DMS53 treated with DMSO at 0.1 percent for 48 hours (cell line): Measurements from ENCODE around the gene SMC3.

ENCODE experiments used
- DNase-seq: peaks from one replicate; lab custom pipeline; 2025; ENCODE audit not compliant: unreplicated experiment; lab: John Stamatoyannopoulos, UW

The SMC3 gene

DNA sequence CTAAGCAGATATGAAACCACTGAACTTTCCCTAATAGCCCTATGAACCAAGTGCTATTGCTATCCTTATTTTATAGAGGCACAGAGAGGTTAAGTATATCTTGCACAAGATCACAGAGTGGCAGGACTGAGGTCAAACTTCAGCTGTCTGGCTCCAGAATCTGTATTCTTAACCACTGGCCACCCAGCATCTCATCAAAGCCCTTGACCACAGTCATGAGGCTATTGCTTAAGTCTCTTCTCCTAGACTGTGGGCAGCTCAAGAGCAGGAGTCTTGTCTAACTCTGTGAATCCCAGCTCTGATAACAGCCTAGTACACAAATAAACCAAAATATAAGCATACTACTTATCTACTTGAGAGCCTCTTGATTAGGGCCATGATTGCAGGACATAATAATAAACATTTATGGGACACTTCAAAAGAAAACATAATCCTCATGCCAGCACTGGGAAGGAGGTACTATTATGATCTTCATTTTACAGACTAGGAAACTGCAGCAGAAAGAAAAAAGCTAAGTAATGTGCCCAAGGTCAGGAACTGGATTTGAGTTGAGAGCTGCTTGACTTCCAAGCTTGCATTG, 22.4 kb upstream of the SMC3 start:
- DNase-seq = no peak

DNA sequence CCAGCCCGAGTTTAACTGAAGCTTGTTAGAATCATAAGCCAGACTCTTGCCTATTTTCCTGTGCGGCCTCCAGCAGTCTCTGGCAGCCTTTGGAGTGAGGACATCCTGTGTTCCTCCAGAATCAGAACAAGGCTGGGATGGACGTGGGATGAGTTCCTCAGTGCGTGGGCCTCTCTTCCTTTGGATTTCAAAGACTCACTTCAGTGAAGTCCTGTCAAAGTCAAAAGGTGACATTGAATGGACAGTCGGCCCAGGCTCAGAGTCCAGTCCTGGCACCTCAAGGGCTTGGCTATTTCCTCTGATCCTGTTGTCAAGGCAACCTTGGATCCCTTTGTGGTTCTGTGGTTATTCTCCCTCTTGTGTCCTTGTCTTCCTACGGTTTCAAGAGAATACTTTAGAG, 21.4 kb upstream of the SMC3 start:
- DNase-seq = no peak

DNA sequence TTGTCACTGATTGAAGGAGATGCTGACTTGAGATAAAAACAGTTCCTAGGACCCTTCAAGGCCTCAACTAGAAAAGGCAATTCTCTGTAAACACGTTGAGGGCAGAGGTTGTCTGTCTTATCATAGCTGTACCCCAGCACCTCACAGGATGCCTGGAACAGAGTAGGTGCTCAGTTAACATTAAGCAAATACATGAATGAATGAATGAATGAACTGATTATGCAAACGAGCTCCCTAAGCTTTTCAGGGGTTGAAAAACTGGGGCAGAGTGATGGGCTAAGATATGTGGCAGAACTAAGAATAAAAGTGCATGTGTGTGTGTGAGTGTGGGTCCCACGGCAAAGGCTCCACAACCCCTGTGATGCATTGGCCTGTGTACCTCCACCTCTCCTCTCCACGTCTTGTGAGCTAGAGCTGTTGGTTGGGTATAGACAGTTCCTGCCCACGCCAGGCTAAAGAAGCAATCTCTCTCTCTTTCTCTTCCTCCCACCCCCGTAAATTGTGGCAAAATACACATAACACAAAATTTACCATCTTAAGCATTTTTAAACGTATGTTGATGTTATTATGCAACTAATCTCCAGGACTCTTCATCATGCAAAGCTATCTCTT, 20.9 kb upstream of the SMC3 start:
- no peak for DNase-seq

DNA sequence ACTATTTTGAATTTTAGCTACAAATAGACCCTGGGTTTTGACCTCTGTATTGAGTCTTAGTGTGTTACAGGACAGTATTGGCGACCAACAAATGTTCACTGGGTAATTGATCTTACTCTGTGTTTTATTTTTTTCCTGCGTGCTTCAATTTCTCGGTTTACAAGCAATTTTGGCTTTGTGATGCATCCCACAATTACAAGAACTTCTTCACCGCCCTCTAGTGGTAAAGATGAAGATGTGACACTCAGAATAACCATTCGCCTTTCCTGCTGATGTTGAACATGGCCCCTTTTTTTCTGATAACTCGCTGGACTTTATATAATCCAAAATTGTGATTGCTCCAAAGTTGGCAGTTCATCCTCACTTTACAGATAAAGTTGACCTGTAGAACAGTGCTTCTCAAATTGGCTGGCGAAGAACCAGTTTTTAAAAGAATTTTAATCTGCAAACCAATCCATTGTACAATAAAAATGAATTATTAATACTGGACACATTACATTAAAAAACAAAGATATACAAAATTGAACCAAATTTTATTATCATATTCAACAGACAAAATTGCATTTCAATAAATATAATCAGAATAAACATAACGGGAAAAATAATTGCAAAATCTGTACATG, 20.2 kb upstream of the SMC3 start:
- DNase-seq = peak; percentile 74

DNA sequence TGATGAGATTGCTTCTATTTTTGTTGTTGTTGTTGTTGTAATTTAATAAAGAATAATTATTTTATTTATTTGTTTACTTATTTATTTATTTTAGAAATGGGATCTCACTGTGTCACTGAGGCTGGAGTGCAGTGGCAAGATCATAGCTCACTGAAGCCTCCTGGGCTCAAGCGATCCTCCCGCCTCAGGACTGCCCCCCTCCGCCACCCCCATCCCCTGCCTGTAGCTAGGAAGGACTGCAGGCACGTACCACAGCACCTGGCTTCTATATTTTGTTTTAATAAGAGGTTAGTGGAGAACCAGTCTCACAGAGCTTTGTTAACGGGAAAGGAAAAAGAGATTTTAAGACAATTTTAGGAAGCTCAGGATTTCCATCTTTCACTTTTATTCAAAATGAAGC, 19.5 kb upstream of the SMC3 start:
- DNase-seq = no peak

DNA sequence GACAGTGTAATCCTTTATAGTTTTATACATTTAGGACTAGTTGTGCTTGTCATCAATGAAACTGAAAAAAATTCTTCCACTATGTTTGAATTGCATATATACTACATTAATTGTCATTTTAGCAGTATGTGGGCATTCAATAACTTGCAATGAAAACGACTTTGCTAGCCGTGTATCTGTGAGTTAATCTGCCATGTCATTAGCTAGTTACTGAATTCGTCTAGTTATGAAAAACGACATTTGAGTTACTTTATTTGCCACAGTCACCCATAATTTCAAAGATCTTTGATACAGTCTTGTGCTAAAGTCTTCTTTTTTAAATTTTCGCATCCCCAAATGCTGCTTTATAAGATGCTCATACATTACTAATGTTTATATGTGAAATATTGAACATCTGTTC, 18.3 kb upstream of the SMC3 start:
- DNase-seq = no peak

DNA sequence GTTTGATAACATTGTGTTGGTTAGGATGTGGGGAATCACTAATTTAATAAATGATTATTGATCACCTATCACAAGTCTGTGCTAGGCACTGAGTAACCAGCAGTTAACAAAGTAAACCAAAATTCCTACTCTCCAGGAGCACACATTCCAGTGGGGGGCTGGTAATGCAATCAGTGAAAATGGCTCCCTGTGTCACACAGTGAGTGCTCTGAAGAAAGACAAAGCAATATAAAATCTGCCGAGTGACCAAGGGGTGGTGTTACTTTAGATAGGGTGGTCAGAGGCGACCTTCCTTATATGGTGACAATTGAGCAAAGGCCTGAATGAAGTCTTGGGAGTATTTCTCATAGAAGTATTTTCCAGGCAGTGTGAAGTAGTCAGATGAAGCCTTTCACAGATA, 13.6 kb upstream of the SMC3 start:
- DNase-seq = no peak

DNA sequence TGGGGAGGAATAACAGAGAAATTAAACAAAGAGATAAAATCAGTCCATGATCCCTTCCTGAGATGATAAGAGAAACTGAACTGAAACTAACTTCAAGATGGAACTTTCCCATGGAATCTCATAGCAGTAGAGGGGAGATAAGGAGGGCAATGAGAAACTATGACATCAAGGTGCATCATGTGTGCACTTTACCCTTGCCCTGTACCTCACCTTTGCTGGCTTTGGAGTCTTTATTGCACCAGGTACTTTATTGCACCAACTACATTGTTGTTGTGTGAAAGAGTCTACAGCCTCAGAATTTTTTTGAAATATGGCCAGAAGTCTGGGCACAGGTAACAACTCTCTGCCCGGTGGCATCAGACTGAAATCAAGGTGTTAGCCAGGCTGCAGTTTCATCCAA, 11.2 kb upstream of the SMC3 start:
- no peak for DNase-seq

DNA sequence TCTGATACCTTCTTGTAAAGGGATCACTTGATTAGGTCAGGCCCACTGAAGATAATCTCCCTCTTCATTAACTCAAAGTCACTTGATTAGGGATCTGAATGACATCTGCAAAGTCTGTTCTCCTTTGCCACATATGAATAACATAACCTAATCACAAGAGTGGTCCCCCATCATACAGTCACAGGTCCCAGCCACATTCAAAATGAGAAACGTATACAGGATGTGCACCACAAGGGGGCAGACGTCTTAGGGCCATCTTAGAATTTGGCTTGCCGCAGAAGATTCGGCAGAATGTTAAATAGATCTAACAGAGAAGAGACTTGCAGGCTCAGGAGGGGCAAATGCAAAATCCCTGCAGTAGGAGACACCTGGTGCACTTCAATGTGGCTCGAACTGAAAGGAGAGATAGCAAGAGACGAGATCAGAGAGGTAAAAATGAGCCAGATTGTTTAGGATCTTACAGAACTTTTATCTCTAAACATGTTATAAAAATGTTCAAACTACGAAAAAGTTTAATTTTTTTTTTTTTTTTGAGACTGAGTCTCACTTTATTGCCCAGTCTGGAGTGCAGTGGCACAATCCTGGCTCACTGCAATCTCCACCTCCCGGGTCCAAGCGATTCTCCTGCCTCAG, 10.4 kb upstream of the SMC3 start:
- DNase-seq = no peak

DNA sequence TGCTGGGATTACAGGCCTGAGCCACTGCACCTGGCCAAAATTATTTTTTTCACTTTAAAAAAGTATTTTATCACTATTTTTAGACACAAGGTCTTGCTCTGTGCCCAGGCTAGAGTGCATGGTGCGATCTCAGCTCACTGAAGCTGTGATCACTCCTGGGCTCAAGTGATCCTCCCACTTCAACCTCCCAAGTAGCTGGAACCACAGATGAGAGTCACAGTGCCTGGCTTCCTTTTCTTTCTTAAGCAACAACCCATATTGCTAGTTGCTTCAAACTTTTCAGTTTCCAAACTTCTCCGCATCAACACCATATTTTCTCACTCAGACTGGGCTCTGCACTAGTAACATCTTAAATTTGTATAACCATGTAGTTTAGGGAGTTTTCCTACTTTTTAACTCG, 9.5 kb upstream of the SMC3 start:
- DNase-seq = no peak

DNA sequence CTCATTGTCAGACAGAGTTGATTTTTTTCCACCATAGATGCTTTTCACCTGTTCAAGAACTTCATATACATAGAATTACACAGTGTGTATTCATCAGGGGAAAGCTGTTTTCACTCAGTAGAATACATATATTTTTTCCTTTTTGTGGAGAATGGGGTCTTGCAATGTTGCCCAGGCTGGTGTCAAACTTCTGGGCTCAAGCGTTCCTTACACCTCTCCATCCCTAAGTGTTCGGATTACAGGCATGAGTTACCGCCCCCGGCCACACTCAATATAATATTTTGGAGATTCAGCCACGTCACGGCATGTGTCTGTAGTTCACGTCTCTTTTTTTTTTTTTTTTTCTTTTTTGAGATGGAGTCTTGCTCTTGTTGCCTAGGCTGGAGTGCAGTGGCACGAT, 7.5 kb upstream of the SMC3 start:
- DNase-seq = no peak

DNA sequence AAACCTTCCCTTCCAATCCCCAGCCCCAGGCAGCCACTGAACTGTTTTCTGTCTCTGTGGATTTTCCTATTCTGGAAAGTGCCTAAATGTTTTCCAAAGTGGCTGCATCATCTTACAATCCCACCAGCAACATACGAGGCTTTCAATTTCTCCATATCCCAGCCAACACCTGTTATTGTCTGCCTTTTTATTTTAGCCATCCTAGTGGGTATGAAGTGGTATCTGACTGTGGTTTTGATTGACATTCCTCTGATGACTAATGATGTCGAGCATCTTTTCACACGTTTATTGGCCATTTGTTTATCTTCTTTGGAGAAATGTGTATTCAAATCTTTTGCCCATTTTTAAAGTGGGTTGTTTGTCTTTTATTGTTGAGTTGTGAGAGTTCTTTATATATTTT, 6.2 kb upstream of the SMC3 start:
- DNase-seq = no peak

DNA sequence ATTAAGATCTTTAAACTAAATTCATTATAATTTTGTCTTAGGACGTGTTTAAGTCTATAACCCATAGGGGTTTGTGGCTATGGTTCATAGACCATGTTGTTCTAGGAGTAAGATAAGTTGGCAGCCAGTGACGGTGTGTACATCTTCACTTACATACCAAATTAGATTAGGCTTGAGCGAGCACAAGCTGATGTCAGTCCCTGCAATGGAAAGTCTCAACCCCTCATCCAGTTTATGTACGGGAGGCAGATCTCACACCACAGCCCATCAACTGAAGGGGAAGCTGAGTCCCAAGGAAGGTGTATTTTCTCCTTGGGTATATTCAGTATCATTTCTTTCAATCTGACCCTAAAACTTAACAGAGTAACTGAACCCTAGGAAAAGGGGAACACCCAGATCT, 5.1 kb upstream of the SMC3 start:
- DNase-seq = no peak

DNA sequence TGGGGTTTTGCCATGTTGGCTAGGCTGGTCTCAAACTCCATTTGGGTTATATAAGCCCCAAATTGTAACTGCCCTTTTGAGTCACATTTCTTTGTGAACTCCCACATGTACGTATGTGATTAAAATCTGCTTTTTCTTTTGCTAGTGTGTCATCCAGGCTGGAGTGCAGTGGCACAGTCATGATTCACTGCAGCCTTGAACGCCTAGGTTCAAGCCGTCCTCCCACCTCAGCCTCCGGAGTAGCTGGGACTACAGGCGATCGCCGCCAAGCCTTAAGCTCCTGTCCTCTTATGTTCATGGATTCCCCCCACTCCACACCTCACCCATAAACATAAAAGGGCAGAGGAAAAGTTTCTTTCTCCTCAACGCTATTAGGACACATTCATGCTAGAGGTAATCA, 4.4 kb upstream of the SMC3 start:
- DNase-seq = no peak

DNA sequence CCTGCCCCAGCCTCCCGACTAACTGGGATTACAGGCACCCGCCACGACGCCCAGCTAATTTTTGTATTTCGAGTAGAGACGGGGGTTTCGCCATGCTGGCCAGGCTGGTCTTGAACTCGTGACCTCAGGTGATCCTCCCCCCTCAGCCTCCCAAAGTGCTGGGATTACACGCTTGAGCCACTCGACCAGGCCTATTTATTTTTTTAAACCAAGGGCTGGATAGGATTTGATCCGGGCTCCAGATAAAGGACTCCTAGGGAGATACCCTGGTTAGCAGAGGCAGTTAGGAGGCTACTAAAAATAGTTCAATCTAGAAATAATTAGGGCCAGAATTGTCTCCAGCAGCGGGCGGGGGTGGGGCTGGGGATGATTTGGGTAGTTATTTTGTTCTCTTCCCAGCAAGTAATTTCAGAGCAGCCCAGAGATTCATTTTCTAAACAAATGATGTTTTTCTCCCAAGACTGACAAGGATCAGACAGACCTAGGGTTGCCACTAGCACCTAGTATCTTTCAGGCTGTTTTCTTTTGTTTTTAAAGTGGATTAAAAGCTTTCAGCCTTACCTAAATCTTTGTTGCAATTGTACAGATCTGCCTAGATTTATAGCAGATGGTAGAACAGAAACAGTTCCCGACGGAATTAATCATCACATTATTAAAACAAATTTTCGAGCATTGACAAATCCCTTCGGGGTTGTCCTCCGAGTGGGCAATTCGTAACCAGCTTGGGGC, 859 bp upstream of the SMC3 start:
- DNase-seq = no peak

DNA sequence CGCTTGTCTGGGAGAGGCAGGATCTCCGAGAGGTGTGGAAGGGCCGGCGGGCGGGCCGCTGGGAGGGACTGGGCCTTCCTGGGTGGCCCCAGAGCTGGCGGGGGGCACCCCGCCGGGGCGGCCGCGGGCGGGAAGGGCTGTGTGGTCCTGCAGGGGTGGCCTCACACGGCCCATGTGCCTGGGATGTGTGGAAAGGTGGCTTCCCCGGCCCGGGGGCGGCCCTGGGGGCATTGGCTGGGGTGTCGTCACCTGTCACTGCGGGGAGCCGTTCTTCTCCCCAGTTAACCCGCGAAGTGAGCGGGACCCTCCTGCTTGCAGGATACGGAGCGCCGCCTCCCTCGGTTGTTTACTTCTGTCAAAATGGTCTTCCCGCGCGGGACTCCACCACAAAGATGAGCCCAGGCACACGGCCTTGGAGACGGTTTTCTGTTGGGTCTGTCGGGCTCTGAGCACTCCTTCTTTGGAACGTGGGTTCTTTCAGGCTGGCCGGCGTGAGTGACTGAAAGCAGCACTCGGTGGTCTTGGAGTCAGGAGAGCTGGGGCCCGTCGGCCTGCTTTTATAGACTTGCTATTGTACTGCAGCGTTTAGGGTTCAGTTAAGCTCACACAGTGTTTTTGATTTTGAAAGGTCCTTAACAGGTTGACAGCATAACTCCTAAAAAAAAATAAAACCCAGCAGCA, 700 bp downstream of the SMC3 start:
- DNase-seq = no peak

DNA sequence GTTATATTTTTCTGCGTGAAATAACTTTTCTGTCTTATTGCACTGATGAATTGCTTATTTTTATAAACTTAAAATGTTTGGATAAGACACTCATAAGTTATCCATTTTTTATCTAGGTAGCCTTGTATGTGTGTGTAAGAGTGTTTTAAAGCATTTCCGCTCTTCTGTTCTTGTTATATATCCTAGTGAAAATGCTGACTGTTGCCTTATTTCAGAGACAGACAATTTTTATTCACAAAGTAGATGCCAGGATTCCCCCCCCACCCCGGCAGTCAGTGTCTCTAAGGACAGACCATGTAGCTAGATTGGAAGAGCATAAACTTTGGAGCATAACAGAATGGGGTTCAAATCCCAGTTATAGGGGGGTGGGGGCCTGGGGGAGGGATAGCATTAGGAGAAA, 1.6 kb downstream of the SMC3 start:
- DNase-seq = no peak

DNA sequence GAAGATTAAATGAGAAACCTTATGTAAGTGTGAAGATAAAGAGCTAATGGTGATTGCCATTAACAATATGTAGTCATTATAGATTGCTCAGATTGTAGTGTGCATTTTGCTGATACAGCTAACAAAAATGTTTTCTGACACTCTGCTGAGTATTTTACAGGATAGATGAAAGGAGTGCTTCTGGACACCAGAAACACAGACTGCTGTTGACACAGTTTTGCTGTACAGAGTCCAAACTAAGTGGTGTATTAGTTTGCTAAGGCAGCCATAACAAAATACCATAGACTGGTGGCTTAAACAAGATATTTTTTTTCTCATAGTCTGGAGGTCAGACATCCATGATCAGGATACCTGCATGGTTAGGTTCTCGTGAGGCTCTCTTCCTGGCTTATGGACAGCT, 2.2 kb downstream of the SMC3 start:
- DNase-seq = no peak

DNA sequence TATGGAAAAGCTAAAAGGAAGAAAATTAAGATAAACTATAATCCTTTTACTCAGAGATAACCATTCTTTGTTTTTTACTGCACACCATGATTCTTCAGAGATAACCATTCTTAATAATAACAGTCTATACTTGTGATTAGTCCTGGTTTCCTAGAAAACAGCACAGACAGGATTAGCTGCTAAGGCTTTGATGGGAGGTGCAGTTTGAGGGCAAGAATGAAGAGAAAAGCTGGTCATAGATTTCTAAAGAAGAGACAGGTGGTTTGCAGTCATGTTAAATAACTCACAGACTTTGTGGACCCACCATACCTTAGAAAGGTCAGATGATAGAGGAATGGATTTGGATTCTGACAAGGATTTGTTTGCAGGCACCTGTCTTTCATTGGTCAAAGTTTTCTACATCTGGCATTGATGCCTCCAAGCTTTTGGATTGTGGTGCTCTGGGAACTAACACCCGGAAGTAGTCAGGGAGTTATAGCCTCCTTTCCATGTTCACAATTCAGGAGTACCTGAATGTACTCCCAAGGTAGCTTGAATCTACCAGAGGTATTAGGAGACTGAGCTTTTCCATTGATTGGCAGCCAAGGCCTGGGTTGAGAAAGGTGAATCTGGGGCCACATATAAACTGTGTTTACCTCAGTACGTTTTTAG, 3.7 kb downstream of the SMC3 start:
- DNase-seq = no peak

DNA sequence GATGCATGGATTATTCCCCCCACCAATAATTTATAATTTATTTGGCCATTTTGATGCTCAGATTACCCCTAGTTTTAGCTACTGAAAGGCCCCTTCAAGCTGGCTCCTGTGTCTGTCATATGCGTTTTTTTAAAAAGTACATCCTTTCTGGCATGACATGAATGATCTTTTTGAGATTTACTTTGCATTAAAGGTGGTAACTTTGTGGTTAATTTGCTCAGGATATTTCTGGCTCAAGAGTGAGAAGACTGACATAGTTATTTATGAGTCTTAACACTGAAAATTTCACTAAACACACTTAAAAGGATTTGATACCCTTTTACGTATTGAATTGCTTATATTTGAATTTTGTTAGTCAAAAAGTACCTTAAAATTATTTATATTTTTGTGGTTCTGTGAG, 5.4 kb downstream of the SMC3 start:
- DNase-seq = no peak

DNA sequence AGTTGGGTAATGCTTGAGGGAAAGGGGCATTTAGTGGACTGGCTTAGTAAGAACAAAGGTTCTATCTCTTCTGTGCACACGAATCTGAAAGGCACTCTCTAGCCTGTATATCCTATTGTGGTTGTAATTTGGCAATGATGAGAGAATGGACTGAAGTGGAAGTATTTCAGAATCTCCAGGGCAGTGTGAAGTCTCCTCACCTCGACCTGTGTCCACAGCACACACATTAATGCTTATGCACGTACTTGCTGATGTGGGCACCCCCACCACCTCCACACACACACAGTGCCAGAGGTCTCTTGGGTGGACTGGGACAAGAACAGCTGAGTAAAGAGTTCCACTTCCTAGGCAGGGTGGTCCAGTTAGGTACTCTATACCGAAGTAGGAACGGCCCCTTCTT, 6.9 kb downstream of the SMC3 start:
- no peak for DNase-seq
